Neutrophil (primary cell): ENCODE results near the gene NCAPG2.

Experiments used
- H3K27ac ChIP-seq: fragments of 200-600 bp; sonication (generic); 2 replicates; pipeline ENCODE4 v1.5.1; 2016; ENCODE audit warnings: mild to moderate bottlenecking, moderate library complexity
- H3K27me3 ChIP-seq: fragments of 200-600 bp; sonication (generic); 2 replicates; pipeline ENCODE4 v1.6.0; 2016; ENCODE audit warnings: mild to moderate bottlenecking
- H3K36me3 ChIP-seq: fragments of 200-600 bp; sonication (generic); 2 replicates; pipeline ENCODE4 v1.5.1; 2017
- H3K4me1 ChIP-seq, 2 experiments: fragments of 200-600 bp in 1 of 2; sonication (generic) in 1 of 2; 1 replicate in 1 of 2; 2 replicates in 1 of 2; pipeline versions ENCODE4 v1.5.1 to v1.6.1; 2013 to 2016; ENCODE audit warnings: low read depth in 1 of 2, low read length in 1 of 2, mild to moderate bottlenecking in 1 of 2, moderate library complexity in 1 of 2; ENCODE audit not compliant: control insufficient read depth in 1 of 2, insufficient read depth in 1 of 2
- H3K4me3 ChIP-seq, 2 experiments: fragments of 200-600 bp in 1 of 2; sonication (generic) in 1 of 2; 1 replicate in 1 of 2; 2 replicates in 1 of 2; pipeline ENCODE4 v1.5.1; 2013 to 2016; ENCODE audit warnings: low read depth in 1 of 2, low read length in 1 of 2, mild to moderate bottlenecking in 1 of 2, moderate library complexity in 1 of 2
- H3K9me3 ChIP-seq: fragments of 200-600 bp; sonication (generic); 2 replicates; pipeline ENCODE4 v1.5.1; 2016
- CTCF ChIP-seq: fragments of 200-600 bp; sonication (generic); IDR thresholded peaks from 2 replicates; pipeline ENCODE4 v1.5.1; 2016; ENCODE audit warnings: antibody characterized with exemption

The NCAPG2 gene

GRCh38 chr7:158704524-158705233 lies at the start of gene NCAPG2:
NCAPG2 (minus strand) TSS chr7:158704804; CDS start chr7:158701899, 2,905 bp downstream.
- Histone ChIP-seq H3K9me3 (no peaks in the 10 kb centered on the region), H3K4me1 (peaks cover 27 to 28% of the 10 kb centered on the region in 2 experiments), H3K27ac (peak within 1 kb of the TSS; percentile 88), H3K4me3 (peak within 1 kb of the TSS; percentile 75 to 89), H3K27me3 (no peaks in the 10 kb centered on the region), H3K36me3 (no peaks in the 10 kb centered on the region)
- TF ChIP-seq CTCF: peak; percentile 97

- no peaks in the 10 kb centered on the region for H3K9me3 ChIP-seq
- TF ChIP-seq CTCF: no peak
- peaks cover 50% of the 10 kb centered on the region for H3K36me3 ChIP-seq
- no peak overlapping the region for H3K27ac ChIP-seq
- no peaks in the 10 kb centered on the region for H3K27me3 ChIP-seq
- no peaks in the 10 kb centered on the region for H3K4me1 ChIP-seq
- H3K4me3 ChIP-seq: no peak overlapping the region
Observed at GRCh38 chr7:158753900-158754299, 49.3 kb upstream of the NCAPG2 start.

GRCh38 chr7:158751751-158752150 lies 47.1 kb upstream of the NCAPG2 start:
- Histone ChIP-seq H3K27ac (no peak overlapping the region), H3K36me3 (peaks cover 49% of the 10 kb centered on the region), H3K9me3 (no peaks in the 10 kb centered on the region), H3K27me3 (no peaks in the 10 kb centered on the region), H3K4me3 (no peak overlapping the region), H3K4me1 (no peaks in the 10 kb centered on the region)
- no peak for TF ChIP-seq CTCF

GRCh38 chr7:158751199-158751598 lies 46.6 kb upstream of the NCAPG2 start:
- TF ChIP-seq CTCF: no peak

GRCh38 chr7:158750702-158751101 lies 46.1 kb upstream of the NCAPG2 start:
- H3K36me3 ChIP-seq: peaks cover 46% of the 10 kb centered on the region

More at GRCh38 chr7:158751199-158751598, 46.6 kb upstream of the NCAPG2 start:
- H3K9me3 ChIP-seq: no peaks in the 10 kb centered on the region
- H3K4me3 ChIP-seq: no peak overlapping the region
- H3K4me1 ChIP-seq: no peaks in the 10 kb centered on the region
- no peaks in the 10 kb centered on the region for H3K27me3 ChIP-seq
- no peak overlapping the region for H3K27ac ChIP-seq
- H3K36me3 ChIP-seq: peaks cover 45% of the 10 kb centered on the region

More at GRCh38 chr7:158750702-158751101, 46.1 kb upstream of the NCAPG2 start:
- TF ChIP-seq CTCF: no peak
- no peak overlapping the region for H3K27ac ChIP-seq
- H3K4me1 ChIP-seq: no peaks in the 10 kb centered on the region
- no peak overlapping the region for H3K4me3 ChIP-seq
- no peaks in the 10 kb centered on the region for H3K9me3 ChIP-seq
- H3K27me3 ChIP-seq: no peaks in the 10 kb centered on the region
